NCI-H2196 treated with DMSO at 0.1 percent for 48 hours (cell line): Measurements from ENCODE around the gene ADARB2.

ENCODE experiments used
- DNase-seq: peaks from one replicate; lab custom pipeline; 2025; ENCODE audit not compliant: unreplicated experiment; lab: John Stamatoyannopoulos, UW

ADARB2 gene

DNA sequence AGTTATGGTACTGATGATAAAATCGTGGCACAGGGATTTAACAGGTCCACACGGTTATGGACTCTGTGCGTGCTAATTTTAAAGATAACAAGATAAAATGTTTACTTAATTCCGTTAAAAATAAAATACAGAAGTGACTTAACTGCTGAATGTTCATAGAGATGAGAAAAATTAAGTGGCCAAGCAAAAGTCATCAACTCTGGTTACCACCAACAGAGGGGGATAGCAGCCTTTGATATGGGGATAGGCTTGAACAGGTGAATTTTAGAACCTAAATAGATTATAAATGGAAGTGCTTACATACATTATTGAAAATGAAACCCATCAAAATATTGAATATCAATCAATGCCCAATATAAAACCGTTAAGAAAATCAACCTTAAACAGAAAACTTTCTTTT is 436.2 kb downstream of the ADARB2 start:
- DNase-seq, result no peak

GRCh38 chr10:1300218-1300617 is 437.1 kb downstream of the ADARB2 start:
- DNase-seq, result no peak

DNA sequence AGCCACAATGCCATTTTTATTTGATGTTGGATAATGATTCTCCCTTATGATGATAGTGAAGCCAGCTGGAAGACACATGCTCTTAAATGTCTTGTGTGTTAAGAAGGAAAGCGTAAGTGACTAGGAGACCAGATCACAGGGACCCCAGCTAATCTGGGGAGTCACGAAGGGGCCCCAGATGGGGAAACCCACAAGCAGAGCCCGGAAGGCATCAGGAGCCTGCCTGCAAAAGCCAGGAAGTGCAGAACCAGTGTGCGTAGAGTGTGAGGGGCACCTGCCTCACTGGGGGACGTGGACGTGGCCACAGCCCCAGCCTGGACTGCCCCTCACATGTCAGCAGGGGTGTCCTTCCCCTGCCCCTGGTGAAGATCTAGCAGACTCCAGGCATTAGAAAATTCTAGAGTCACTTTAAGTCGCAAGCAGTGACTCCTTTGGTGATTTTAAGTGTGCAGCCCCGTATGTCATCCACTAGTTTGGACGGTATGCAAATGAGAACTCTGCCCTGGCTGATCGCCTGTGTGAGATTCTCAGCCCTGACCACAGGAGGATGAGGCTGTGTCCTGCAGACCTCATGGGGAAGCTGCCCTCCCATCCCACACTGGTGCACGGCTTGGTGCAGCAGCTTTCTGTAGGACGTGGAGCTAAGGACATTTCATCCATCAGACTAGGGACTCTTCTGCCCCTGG is 438.1 kb downstream of the ADARB2 start:
- no peak for DNase-seq

DNA sequence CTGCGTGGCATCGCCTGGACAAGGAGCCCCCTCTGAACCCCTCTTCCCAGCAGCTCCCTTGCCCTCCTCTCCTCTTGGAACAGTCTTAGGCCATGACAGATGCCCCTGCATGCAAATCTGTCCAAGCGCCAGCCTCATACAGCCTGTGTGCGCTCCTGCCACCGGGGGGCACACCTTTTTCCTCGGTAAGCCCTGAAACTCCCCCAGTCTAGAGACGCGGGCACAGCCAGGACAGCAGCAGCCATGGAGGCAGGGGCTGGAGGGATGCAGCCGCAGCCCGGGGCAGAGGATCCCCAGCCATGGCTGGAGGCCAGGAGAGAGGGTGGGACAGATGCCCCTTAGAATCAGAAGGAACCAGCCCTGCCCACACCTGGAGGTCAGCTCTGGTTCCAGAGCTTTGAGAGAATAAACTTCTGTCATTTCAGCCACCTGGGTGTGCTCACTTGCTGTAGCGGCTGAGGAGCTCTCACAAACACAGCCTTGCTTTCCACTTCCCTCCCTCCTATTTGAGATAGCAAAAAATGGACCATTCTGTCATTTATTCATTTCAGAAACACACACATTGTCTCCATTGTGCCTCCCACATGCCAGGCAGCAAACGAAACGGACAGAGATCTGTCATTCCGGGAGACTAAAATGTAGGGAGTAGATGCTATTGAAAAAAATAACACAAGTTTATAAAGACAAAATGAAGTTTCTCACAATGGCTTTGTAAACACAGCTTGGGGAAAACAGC is 439.6 kb downstream of the ADARB2 start:
- DNase-seq, result no peak

- DNase-seq, result no peak
Observed at GRCh38 chr10:1295756-1296480, 441.4 kb downstream of the ADARB2 start.

- DNase-seq, result no peak
Observed at GRCh38 chr10:1294748-1295147, 442.6 kb downstream of the ADARB2 start.

DNA sequence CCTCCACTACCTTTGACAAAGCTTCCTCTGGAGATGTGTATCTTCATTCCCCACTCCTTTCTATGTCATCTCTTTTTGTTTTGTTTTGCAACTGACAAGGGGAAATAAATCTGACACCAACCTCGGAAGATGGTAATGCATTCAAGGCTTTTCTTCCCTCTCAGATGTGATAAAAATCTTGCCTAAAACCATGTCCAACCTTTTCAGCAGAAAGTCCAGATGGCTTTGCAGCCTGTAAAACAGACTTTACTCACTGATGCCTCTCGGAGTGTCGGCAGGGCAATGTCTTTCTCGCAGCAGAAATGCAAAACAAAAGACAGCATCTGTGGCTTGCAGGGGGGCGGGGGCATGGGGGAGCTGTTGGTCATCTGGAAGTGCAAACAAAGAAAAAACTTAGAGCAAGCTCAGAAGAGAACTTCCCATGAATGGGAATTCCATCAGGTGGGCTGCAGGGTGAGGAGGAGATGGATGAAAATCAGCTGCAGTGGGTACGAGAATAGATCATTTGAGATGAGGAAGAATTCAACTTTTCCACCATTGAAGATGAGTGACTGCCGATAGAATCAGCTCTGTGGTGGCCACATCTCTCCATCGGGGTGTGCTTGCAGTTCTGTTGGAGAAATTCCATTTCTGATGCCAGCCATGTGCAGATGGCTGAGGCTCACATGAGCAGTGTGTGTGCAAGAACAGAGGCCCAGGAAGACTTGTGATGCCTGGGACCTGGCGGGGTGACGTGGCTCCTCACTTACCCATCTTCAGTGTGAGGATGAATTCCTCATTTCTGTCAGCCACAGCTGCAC is 443.5 kb downstream of the ADARB2 start:
- DNase-seq, result no peak

DNA sequence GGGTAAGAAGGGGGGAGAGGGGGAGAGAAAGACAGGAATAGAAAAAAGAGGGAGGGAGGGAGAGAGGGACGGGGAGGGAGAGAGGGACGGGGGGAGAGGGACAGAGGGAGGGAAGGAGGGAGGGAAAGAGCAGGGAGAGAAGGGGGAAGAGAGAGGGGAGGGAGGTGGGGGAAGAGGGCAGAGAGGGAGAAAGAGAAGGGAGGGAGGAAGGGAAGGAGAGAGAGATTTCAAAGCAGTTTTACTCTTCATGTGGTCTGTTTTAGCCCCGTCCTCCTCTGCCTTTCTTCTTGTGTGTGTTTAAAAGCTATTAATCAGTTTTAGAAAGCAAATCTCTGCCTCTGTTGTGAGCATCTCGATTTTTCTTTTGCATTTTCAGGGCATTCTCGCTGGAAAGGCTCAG is 444.2 kb downstream of the ADARB2 start:
- no peak for DNase-seq

GRCh38 chr10:1292611-1293031 is 444.7 kb downstream of the ADARB2 start:
- no peak for DNase-seq

GRCh38 chr10:1291178-1292090 is 445.9 kb downstream of the ADARB2 start:
- DNase-seq, result no peak

DNA sequence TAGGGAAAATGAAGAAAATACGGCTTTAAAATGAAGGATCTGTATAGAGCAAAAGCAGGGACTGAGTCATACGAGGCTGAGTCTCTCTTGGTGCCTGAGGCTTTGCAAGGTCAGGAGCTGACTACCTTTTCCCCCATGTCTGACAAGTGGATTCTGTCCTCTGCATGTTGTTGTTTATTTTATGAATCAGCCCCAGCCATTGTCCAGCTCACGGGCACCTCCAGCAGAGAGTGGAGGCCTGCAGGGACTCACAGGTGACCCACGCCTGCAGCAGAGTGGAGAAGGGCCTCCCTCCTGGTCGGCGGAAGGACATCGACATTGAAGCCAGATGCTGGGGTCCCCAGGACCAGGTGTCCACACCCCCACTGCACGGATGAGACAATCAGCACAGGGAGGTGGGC is 447.3 kb downstream of the ADARB2 start:
- DNase-seq, result no peak

- no peak for DNase-seq
Observed at GRCh38 chr10:1289591-1289990, 447.7 kb downstream of the ADARB2 start.

GRCh38 chr10:1287971-1288401 is 449.3 kb downstream of the ADARB2 start:
- DNase-seq, result no peak

DNA sequence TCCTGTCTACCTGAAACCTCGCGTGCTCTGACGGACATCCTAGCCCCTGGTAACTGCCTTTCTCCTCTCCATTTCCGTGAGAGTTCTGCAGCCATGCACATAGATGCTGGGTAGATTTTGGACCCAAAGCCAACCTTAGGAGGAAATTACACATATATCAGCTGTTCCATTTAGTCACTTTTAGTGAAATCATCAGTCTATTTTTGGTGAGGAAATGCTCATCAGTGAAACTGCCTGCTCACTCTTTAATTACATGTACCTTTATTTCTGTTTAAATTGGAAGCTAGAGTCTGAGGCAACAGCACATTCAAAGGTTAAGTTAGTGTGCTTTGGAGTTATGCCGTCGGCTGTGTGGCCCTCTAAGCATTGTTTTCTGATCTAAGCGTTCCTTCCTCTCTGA is 449.8 kb downstream of the ADARB2 start:
- no peak for DNase-seq

DNA sequence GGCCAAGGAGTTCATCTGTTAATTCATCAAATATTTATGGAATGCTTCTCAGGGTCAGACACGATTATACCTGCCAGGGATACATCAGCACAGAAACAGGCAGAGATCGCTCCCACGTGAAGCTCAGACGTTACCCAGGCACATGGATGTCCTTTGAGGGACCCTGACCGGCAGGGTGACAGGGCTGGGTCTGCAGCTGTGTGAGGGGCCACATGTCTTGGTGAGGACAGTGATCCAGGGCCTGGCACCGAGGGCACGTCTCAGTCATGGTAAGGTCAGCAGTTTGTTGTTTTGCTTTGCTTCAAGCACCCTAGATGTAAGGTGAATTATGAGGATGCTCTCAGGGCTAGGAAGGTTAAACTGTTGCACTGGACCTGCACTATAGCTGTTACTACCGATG is 453.2 kb downstream of the ADARB2 start:
- no peak for DNase-seq

DNA sequence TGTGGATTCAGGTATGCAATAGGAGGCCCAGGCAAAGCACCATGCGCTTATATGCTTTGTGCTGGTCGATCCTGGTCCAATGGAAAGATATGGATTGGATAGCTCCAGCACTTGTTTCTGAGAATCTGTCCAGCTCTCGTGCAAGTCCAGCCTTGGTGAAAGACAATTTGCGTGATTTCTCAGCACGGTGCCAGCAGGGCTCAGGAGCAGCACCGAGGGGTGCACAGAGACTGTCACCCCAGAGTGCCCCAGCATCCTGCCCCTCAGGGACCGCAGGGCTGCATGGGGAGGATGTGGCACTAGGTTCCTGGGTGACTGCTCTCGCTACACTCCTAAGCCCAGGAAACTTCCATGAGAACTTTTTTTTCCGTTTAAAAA is 455.9 kb downstream of the ADARB2 start:
- DNase-seq, result no peak

GRCh38 chr10:1280466-1281404 is 456.6 kb downstream of the ADARB2 start:
- DNase-seq, result no peak

GRCh38 chr10:1278306-1278705 is 459.0 kb downstream of the ADARB2 start:
- no peak for DNase-seq
